ENCODE measurements around the gene TRMU.

Gene TRMU

DNA sequence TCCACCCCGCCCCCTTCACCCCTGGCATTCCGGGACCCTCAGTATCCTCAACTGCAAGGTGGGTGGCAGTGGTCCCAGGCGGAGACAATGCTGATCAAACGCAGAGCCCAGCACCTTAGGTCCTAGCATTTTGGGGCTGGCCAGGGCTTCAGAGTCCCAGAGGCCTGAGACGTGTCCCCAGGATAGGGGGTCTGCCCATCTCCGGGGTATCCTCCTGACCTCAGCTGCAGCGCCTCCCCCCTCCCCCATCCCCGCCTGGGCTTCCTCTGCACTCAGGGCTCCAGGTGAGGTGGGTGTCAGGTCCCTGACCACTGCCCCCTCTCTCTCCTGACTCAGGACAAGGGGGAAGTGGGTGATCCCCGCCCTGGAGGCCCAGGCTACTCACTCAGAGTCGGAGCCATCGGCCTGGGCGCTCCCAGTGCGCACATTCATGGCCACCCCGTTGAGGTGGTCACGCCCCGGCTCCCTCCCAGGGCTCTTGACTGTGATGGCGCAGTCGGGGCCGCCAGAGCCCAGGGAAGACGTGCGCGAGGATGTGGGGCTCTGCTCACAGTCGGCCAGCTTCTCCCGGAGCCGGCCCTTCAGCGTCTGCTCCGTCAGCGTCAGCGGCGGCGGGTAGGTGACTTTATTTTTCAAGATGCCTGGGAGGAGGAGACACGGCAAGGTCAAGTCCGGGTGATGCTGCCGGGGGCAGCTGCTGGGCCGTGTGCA lies 28.3 kb downstream of the TRMU start:
- no peak overlapping the region for H3K9ac ChIP-seq (ENCODE audit: insufficient read length, low read depth)
- no peak overlapping the region for H3K4me3 ChIP-seq (ENCODE audit: insufficient read length, low read depth)
- no peak for DNase-seq (ENCODE audit: low read depth, low spot score)
- no peaks in the 10 kb centered on the region for H3K9me3 ChIP-seq (ENCODE audit: insufficient read depth, low read length)
- peaks cover 15% of the 10 kb centered on the region for H3K4me1 ChIP-seq (ENCODE audit: insufficient read depth, insufficient read length)
- TF ChIP-seq ZNF274 (IDR thresholded peaks at IDR 0.05; ENCODE audit: low read depth, low read length) (no peak), YY1 (IDR thresholded peaks at IDR 0.05; ENCODE audit: insufficient read depth, insufficient read length) (no peak), SUZ12 (IDR thresholded peaks at IDR 0.05; ENCODE audit: extremely low read depth, insufficient read depth, insufficient read length) (no peak)
- peaks cover 40% of the 10 kb centered on the region for H3K36me3 ChIP-seq (ENCODE audit: insufficient read depth, insufficient read length, low read length)
- H3K27me3 ChIP-seq (ENCODE audit: insufficient read depth, insufficient read length), result no peaks in the 10 kb centered on the region

DNA sequence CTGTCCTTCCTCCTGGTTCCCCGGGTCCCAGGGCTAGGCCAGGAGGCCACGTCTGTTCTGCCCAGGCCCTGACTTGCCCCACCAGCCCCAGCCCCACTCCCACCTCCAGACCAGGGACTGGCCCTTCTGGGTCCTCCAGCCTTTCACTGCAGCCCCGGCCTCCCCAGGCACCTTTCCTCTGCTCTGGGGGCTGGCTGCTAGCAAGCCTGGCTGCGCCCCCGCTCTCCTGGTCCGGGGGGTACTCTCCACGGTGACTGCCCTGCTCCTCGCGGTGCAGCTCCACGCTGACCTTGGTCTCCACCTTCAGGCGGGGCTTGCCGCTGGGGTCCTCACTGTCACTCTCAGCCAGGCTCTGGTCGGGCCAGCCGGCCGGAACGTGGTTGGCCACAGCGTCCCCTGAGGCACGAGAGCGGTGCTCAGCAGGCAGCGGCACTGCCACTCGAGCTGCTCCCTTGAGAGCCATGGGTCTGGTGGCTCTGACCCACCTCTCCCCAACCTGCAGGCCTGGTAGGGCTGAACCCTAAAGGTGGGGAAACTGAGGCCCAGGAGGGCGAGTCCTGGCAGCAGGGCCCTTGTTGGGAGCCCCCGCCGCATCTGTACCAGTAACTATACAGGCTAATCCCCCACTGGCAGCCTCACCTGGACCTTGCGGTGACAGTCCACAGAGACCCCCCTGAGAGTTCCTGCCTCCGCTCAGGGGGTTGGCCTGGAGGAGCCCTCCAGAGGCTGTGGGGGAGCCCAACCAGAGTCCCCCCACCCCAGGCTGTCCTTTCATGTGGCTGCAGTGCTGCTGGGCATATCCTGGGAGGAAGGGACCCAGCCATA lies 29.0 kb downstream of the TRMU start:
- TF ChIP-seq YY1 (IDR thresholded peaks at IDR 0.05; ENCODE audit: insufficient read depth, insufficient read length), result no peak
- Histone ChIP-seq H3K4me3 (ENCODE audit: insufficient read length, low read depth) (no peak overlapping the region), H3K36me3 (ENCODE audit: insufficient read depth, insufficient read length, low read length) (peaks cover 34% of the 10 kb centered on the region), H3K4me1 (ENCODE audit: insufficient read depth, insufficient read length) (peaks cover 15% of the 10 kb centered on the region), H3K9me3 (ENCODE audit: insufficient read depth, low read length) (no peaks in the 10 kb centered on the region), H3K27me3 (ENCODE audit: insufficient read depth, insufficient read length) (no peaks in the 10 kb centered on the region), H3K9ac (ENCODE audit: insufficient read length, low read depth) (no peak overlapping the region)
- no peak for DNase-seq (ENCODE audit: low read depth, low spot score)

DNA sequence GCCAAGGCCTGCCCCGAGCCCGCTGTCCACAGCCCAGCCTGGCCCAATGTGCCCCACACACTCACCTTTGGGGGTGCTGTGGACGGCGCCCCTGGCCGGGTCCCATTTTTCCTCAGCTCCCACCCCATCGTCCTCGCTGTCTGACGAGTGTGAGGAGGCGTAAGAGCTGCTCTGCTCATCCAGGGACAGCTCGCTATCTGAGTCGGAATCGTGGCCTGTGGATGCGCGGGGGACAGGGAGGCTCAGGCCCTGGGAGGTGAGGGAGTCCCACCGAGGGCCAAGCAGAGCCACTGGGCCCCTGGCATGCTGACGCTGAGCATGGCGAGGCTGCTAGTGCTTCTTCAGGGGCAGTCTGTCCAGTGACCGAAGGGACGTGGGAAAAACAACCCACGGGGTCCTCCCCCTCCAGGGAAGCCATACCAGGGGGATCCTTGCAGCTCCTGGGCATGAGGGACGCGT lies 29.7 kb downstream of the TRMU start:
- no peak for TF ChIP-seq ZNF274 (IDR thresholded peaks at IDR 0.05; ENCODE audit: low read depth, low read length)
- TF ChIP-seq YY1 (IDR thresholded peaks at IDR 0.05; ENCODE audit: insufficient read depth, insufficient read length), result no peak
- TF ChIP-seq SUZ12 (IDR thresholded peaks at IDR 0.05; ENCODE audit: extremely low read depth, insufficient read depth, insufficient read length), result no peak
- peaks cover 15% of the 10 kb centered on the region for H3K4me1 ChIP-seq (ENCODE audit: insufficient read depth, insufficient read length)
- no peak for DNase-seq (ENCODE audit: low read depth, low spot score)
- H3K9me3 ChIP-seq (ENCODE audit: insufficient read depth, low read length), result no peaks in the 10 kb centered on the region
- H3K9ac ChIP-seq (ENCODE audit: insufficient read length, low read depth), result no peak overlapping the region
- peaks cover 28% of the 10 kb centered on the region for H3K36me3 ChIP-seq (ENCODE audit: insufficient read depth, insufficient read length, low read length)
- H3K27me3 ChIP-seq (ENCODE audit: insufficient read depth, insufficient read length), result no peaks in the 10 kb centered on the region
- no peak overlapping the region for H3K4me3 ChIP-seq (ENCODE audit: insufficient read length, low read depth)

DNA sequence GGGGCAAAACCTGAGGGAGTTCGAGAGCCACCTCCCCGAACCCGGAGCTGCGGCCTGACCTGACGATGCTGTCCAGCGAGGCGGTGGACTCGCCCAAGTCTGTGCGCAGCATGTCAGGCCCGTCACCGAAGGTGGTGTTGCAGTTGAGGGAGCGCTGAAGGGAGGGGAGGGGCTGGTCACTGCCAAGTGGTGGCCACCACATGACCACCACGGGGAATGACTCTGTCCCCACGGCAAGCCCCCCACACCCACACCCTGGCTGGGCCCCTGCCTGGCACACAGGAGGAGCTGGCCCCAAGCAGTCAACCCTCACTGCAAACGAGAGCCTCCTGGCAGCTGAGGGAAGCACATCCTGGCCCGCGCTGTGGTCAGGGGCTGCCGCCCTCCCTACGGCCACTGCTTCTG lies 30.8 kb downstream of the TRMU start:
- Histone ChIP-seq H3K9me3 (ENCODE audit: insufficient read depth, low read length) (no peaks in the 10 kb centered on the region), H3K36me3 (ENCODE audit: insufficient read depth, insufficient read length, low read length) (peaks cover 25% of the 10 kb centered on the region), H3K9ac (ENCODE audit: insufficient read length, low read depth) (no peak overlapping the region), H3K4me1 (ENCODE audit: insufficient read depth, insufficient read length) (peaks cover 15% of the 10 kb centered on the region), H3K4me3 (ENCODE audit: insufficient read length, low read depth) (no peak overlapping the region), H3K27me3 (ENCODE audit: insufficient read depth, insufficient read length) (no peaks in the 10 kb centered on the region)
- no peak for TF ChIP-seq YY1 (IDR thresholded peaks at IDR 0.05; ENCODE audit: insufficient read depth, insufficient read length)
- no peak for TF ChIP-seq ZNF274 (IDR thresholded peaks at IDR 0.05; ENCODE audit: low read depth, low read length)
- TF ChIP-seq SUZ12 (IDR thresholded peaks at IDR 0.05; ENCODE audit: extremely low read depth, insufficient read depth, insufficient read length), result no peak
- DNase-seq (ENCODE audit: low read depth, low spot score), result no peak

DNA sequence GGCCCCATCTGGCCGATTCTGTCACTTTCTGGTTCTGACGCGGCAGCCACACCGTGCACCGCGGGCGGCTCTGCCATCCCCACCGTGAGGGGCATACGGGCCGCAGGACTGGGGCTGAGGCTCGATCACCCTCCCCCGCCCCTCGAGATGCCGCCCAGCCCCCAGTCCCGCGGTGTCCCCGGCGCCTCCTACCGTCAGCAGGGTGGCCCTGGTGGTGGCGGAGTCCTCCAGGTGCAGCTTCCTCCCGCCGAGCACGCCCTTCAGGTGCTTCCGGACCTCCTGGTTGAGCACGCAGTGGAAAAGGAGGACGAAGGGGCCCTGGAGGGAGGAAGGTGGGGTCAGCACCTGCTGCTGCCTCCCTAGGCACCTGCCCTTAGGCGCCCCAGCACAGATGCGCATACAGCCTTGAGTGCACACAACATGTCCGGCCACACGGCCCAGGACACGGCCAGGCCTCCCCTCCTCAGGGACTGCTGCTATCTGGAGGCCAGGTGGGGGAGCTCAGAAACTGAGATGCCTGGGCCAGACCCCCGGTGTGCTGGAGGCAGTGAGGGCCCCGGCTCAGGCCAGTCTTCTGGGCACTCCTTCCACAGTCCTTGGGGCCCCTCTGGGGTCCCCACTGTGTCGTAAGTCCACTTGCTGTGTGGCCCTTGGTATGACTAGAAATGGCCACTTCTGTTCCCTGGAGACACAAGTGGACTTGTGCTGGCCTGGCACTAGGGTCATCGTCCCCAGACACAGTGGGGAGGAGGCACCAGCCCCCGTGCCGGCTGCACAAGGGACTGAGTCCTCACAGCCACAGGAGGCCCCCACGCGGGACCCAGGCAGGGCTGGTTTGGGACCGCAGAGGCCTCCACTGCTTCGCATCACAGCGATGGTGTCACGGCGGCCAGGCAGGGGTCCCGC lies 31.5 kb downstream of the TRMU start:
- H3K4me1 ChIP-seq (ENCODE audit: insufficient read depth, insufficient read length), result peaks cover 15% of the 10 kb centered on the region
- H3K9me3 ChIP-seq (ENCODE audit: insufficient read depth, low read length), result no peaks in the 10 kb centered on the region
- DNase-seq (ENCODE audit: low read depth, low spot score), result no peak
- no peak overlapping the region for H3K9ac ChIP-seq (ENCODE audit: insufficient read length, low read depth)
- H3K4me3 ChIP-seq (ENCODE audit: insufficient read length, low read depth), result no peak overlapping the region
- peaks cover 25% of the 10 kb centered on the region for H3K36me3 ChIP-seq (ENCODE audit: insufficient read depth, insufficient read length, low read length)
- no peak for TF ChIP-seq YY1 (IDR thresholded peaks at IDR 0.05; ENCODE audit: insufficient read depth, insufficient read length)
- TF ChIP-seq SUZ12 (IDR thresholded peaks at IDR 0.05; ENCODE audit: extremely low read depth, insufficient read depth, insufficient read length), result no peak
- TF ChIP-seq ZNF274 (IDR thresholded peaks at IDR 0.05; ENCODE audit: low read depth, low read length), result no peak
- no peaks in the 10 kb centered on the region for H3K27me3 ChIP-seq (ENCODE audit: insufficient read depth, insufficient read length)

DNA sequence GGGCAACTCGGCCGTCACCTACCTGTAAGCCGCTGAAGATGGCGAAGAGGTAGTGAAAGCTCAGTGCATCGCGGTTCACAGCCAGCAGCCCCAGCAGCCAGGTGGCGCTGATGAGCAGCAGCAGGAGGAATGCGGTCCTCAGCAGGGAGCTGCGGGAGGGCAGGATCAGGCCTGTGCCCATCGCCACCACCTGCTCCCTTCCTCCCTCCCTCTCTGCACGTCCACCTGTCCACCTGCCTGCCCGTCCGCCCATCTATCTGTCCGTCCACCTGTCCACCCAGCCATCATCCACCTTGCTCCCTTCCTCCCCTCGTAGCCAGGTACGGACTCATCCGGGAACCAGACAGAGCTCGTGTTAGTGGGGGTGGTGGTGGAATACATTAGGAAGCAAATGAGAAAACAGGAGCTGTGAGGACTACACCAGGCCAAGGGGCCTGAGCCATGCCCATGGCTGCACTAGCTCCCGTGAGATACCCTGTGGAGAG lies 32.2 kb downstream of the TRMU start:
- peaks cover 15% of the 10 kb centered on the region for H3K4me1 ChIP-seq (ENCODE audit: insufficient read depth, insufficient read length)
- H3K9me3 ChIP-seq (ENCODE audit: insufficient read depth, low read length), result no peaks in the 10 kb centered on the region
- peak; percentile 40 for DNase-seq (ENCODE audit: low read depth, low spot score)
- H3K36me3 ChIP-seq (ENCODE audit: insufficient read depth, insufficient read length, low read length), result peaks cover 24% of the 10 kb centered on the region
- H3K4me3 ChIP-seq (ENCODE audit: insufficient read length, low read depth), result no peak overlapping the region
- TF ChIP-seq YY1 (IDR thresholded peaks at IDR 0.05; ENCODE audit: insufficient read depth, insufficient read length) (no peak), SUZ12 (IDR thresholded peaks at IDR 0.05; ENCODE audit: extremely low read depth, insufficient read depth, insufficient read length) (no peak), ZNF274 (IDR thresholded peaks at IDR 0.05; ENCODE audit: low read depth, low read length) (no peak)
- no peaks in the 10 kb centered on the region for H3K27me3 ChIP-seq (ENCODE audit: insufficient read depth, insufficient read length)
- H3K9ac ChIP-seq (ENCODE audit: insufficient read length, low read depth), result no peak overlapping the region
